GM23338 (cell line): Measurements from ENCODE around the gene PSMA5. TPM values are rescaled to one million over a fixed set of nuclear protein-coding genes. Genes with fewer than 3 reads are reported as not detected.

Source experiments
- ATAC-seq: fragments of 200-7000 bp; cut with Tn5 transposase; 3 replicates; pipeline ENCODE4 v1.9.1; 2020
- DNase-seq: peaks from one replicate; pipeline ENCODE4 v3.0.0-alpha.2; 2015; ENCODE audit warnings: low spot score
- H2AFZ ChIP-seq: fragments of 200-600 bp; sonication (generic); 2 replicates; pipeline ENCODE4 v1.8.0; 2016; ENCODE audit warnings: antibody characterized with exemption, mild to moderate bottlenecking, moderate library complexity
- H3F3A ChIP-seq: fragments of 200-600 bp; sonication (generic); replicated peaks from 2 replicates; pipeline ENCODE4 v1.8.0; 2017; ENCODE audit warnings: antibody characterized with exemption, mixed run types, low read depth
- H3K27ac ChIP-seq: fragments of 200-600 bp; sonication (generic); 2 replicates; pipeline ENCODE4 v1.6.1; 2016; ENCODE audit warnings: low read depth
- H3K27me3 ChIP-seq: fragments of 200-600 bp; sonication (generic); 2 replicates; pipeline ENCODE4 v1.8.0; 2016; ENCODE audit warnings: mild to moderate bottlenecking, mixed run types, moderate library complexity; ENCODE audit not compliant: insufficient read depth
- H3K36me3 ChIP-seq: fragments of 200-600 bp; sonication (generic); 2 replicates; pipeline ENCODE4 v1.8.0; 2016; ENCODE audit warnings: mild to moderate bottlenecking; ENCODE audit not compliant: insufficient read depth
- H3K4me1 ChIP-seq: fragments of 200-600 bp; sonication (generic); 2 replicates; pipeline ENCODE4 v1.8.0; 2016; ENCODE audit warnings: mild to moderate bottlenecking, moderate library complexity; ENCODE audit not compliant: insufficient read depth
- H3K4me2 ChIP-seq: fragments of 200-600 bp; sonication (generic); 2 replicates; pipeline ENCODE4 v1.7.1; 2017; ENCODE audit warnings: mixed run types
- H3K4me3 ChIP-seq: fragments of 200-600 bp; sonication (generic); 2 replicates; pipeline ENCODE4 v1.6.1; 2016; ENCODE audit warnings: mixed run types
- H3K79me2 ChIP-seq: fragments of 200-600 bp; sonication (generic); replicated peaks from 2 replicates; pipeline ENCODE4 v1.8.0; 2017; ENCODE audit warnings: mild to moderate bottlenecking; ENCODE audit not compliant: insufficient read depth
- H3K9me2 ChIP-seq: fragments of 200-600 bp; sonication (generic); 2 replicates; pipeline ENCODE4 v1.8.0; 2017; ENCODE audit not compliant: insufficient read depth
- H4K20me1 ChIP-seq: fragments of 200-600 bp; sonication (generic); replicated peaks from 2 replicates; pipeline ENCODE4 v1.8.0; 2017; ENCODE audit warnings: mild to moderate bottlenecking; ENCODE audit not compliant: insufficient read depth
- H3K27ac Mint-ChIP-seq: 2 replicates; pipeline ENCODE4 v1.8.0; 2020; ENCODE audit warnings: inconsistent platforms, mild to moderate bottlenecking, moderate library complexity, mixed read lengths
- H3K27me3 Mint-ChIP-seq: 3 replicates; pipeline ENCODE4 v1.8.0; 2022; ENCODE audit warnings: low read depth, mild to moderate bottlenecking, moderate library complexity, mixed read lengths, inconsistent platforms; ENCODE audit not compliant: insufficient read depth, poor library complexity
- H3K36me3 Mint-ChIP-seq: 3 replicates; pipeline ENCODE4 v1.8.0; 2021; ENCODE audit warnings: low read depth, mild to moderate bottlenecking, inconsistent platforms, moderate library complexity, mixed read lengths
- H3K4me1 Mint-ChIP-seq: 3 replicates; pipeline ENCODE4 v1.8.0; 2020; ENCODE audit warnings: mild to moderate bottlenecking, inconsistent platforms, mixed read lengths
- H3K4me3 Mint-ChIP-seq: 3 replicates; pipeline ENCODE4 v1.8.0; 2021; ENCODE audit warnings: moderate library complexity, mild to moderate bottlenecking, inconsistent platforms, mixed read lengths
- H3K9me3 Mint-ChIP-seq: 3 replicates; pipeline ENCODE4 v1.8.0; 2020; ENCODE audit warnings: moderate library complexity, mild to moderate bottlenecking, inconsistent platforms, mixed read lengths
- ETS1 ChIP-seq: IDR thresholded peaks from 2 replicates; pipeline ENCODE4 v1.6.1; 2016; ENCODE audit warnings: antibody characterized with exemption
- EZH2 ChIP-seq: fragments of 200-600 bp; sonication (generic); IDR thresholded peaks from one replicate; pipeline ENCODE4 v1.8.0; 2017; ENCODE audit warnings: antibody characterized with exemption, mild to moderate bottlenecking, low read depth; ENCODE audit not compliant: unreplicated experiment
- EZH2phosphoT487 ChIP-seq: fragments of 200-600 bp; sonication (generic); IDR thresholded peaks from one replicate; pipeline ENCODE4 v1.8.1; 2018; ENCODE audit warnings: antibody characterized with exemption; ENCODE audit not compliant: unreplicated experiment
- JUNB ChIP-seq: IDR thresholded peaks from one replicate; pipeline ENCODE4 v1.6.1; 2016; ENCODE audit warnings: antibody characterized with exemption; ENCODE audit not compliant: unreplicated experiment
- NANOG ChIP-seq: IDR thresholded peaks from 2 replicates; pipeline ENCODE4 v1.6.1; 2016; ENCODE audit warnings: antibody characterized with exemption, borderline replicate concordance
- ZNF114 ChIP-seq: fragments of 250-450 bp; sonication (Bioruptor Pico); IDR thresholded peaks from 2 replicates; pipeline ENCODE4 v1.5.0; 2020; ENCODE audit warnings: mild to moderate bottlenecking, moderate library complexity
- polyA plus RNA-seq: library from polyadenylated mRNA; unstranded; fragments of >200 nt; fragmentation: Nextera tagmentation; extraction: Ambion mirVana; gene quantifications from 2 replicates; pipeline ENCODE4 v1.2.1, GENCODE V29; 2016
- total RNA-seq: library from RNA; depleted of rRNA; stranded (reverse); fragments of >200 nt; shearing (Covaris generic); gene quantifications from 2 replicates; pipeline ENCODE4 v1.2.3, GENCODE V29; 2014
- TF ChIP-seq, protein P1 (sequence below): fragments of 250-450 bp; sonication (Bioruptor Pico); IDR thresholded peaks from 2 replicates; pipeline ENCODE4 v1.5.0; 2020; ENCODE audit warnings: mild to moderate bottlenecking, moderate library complexity
- TF ChIP-seq, protein P2 (sequence below): IDR thresholded peaks from one replicate; pipeline ENCODE4 v1.6.1; 2018; ENCODE audit warnings: antibody characterized with exemption; ENCODE audit not compliant: unreplicated experiment

PSMA5 gene
- total and polyA plus RNA-seq, 2 experiments from 2014 or later: 104 to 126 TPM

GRCh38 chr1:109350655-109351054 is 75.6 kb downstream of the PSMA5 start:
- no peak for ATAC-seq
- peaks cover 5% of the 10 kb centered on the region; the same call in 2 of the 3 replicates for H3K4me1 Mint-ChIP-seq

More at GRCh38 chr1:109350655-109351054, 75.6 kb downstream of the PSMA5 start:
- Mint-ChIP-seq H3K9me3 (no peaks in the 10 kb centered on the region), H3K4me3 (no peak overlapping the region), H3K36me3 (peaks cover 38% of the 10 kb centered on the region), H3K27ac (no peak overlapping the region), H3K27me3 (peaks cover 4% of the 10 kb centered on the region)
- Histone ChIP-seq H3K36me3 (peaks cover 3% of the 10 kb centered on the region; the same call in 1 of the 2 replicates), H3K4me2 (no peak overlapping the region), H3K27ac (no peak overlapping the region), H3K79me2 (no peaks in the 10 kb centered on the region), H3K9me2 (no peaks in the 10 kb centered on the region), H3F3A (no peaks in the 10 kb centered on the region), H3K4me1 (no peaks in the 10 kb centered on the region), H3K27me3 (no peaks in the 10 kb centered on the region), H4K20me1 (no peaks in the 10 kb centered on the region), H2AFZ (no peak overlapping the region), H3K4me3 (no peak overlapping the region)
- DNase-seq: no peak
- TF ChIP-seq ZNF114 (CRISPR knock-in tag): no peak
- TF ChIP-seq, protein P1, sequence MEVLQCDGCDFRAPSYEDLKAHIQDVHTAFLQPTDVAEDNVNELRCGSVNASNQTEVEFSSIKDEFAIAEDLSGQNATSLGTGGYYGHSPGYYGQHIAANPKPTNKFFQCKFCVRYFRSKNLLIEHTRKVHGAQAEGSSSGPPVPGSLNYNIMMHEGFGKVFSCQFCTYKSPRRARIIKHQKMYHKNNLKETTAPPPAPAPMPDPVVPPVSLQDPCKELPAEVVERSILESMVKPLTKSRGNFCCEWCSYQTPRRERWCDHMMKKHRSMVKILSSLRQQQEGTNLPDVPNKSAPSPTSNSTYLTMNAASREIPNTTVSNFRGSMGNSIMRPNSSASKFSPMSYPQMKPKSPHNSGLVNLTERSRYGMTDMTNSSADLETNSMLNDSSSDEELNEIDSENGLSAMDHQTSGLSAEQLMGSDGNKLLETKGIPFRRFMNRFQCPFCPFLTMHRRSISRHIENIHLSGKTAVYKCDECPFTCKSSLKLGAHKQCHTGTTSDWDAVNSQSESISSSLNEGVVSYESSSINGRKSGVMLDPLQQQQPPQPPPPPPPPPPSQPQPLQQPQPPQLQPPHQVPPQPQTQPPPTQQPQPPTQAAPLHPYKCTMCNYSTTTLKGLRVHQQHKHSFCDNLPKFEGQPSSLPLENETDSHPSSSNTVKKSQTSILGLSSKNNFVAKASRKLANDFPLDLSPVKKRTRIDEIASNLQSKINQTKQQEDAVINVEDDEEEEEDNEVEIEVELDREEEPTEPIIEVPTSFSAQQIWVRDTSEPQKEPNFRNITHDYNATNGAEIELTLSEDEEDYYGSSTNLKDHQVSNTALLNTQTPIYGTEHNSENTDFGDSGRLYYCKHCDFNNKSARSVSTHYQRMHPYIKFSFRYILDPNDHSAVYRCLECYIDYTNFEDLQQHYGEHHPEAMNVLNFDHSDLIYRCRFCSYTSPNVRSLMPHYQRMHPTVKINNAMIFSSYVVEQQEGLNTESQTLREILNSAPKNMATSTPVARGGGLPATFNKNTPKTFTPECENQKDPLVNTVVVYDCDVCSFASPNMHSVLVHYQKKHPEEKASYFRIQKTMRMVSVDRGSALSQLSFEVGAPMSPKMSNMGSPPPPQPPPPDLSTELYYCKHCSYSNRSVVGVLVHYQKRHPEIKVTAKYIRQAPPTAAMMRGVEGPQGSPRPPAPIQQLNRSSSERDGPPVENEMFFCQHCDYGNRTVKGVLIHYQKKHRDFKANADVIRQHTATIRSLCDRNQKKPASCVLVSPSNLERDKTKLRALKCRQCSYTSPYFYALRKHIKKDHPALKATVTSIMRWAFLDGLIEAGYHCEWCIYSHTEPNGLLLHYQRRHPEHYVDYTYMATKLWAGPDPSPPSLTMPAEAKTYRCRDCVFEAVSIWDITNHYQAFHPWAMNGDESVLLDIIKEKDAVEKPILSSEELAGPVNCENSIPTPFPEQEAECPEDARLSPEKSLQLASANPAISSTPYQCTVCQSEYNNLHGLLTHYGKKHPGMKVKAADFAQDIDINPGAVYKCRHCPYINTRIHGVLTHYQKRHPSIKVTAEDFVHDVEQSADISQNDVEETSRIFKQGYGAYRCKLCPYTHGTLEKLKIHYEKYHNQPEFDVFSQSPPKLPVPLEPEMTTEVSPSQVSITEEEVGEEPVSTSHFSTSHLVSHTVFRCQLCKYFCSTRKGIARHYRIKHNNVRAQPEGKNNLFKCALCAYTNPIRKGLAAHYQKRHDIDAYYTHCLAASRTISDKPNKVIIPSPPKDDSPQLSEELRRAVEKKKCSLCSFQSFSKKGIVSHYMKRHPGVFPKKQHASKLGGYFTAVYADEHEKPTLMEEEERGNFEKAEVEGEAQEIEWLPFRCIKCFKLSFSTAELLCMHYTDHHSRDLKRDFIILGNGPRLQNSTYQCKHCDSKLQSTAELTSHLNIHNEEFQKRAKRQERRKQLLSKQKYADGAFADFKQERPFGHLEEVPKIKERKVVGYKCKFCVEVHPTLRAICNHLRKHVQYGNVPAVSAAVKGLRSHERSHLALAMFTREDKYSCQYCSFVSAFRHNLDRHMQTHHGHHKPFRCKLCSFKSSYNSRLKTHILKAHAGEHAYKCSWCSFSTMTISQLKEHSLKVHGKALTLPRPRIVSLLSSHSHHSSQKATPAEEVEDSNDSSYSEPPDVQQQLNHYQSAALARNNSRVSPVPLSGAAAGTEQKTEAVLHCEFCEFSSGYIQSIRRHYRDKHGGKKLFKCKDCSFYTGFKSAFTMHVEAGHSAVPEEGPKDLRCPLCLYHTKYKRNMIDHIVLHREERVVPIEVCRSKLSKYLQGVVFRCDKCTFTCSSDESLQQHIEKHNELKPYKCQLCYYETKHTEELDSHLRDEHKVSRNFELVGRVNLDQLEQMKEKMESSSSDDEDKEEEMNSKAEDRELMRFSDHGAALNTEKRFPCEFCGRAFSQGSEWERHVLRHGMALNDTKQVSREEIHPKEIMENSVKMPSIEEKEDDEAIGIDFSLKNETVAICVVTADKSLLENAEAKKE (CRISPR knock-in tag): no peak
- TF ChIP-seq, protein P2, sequence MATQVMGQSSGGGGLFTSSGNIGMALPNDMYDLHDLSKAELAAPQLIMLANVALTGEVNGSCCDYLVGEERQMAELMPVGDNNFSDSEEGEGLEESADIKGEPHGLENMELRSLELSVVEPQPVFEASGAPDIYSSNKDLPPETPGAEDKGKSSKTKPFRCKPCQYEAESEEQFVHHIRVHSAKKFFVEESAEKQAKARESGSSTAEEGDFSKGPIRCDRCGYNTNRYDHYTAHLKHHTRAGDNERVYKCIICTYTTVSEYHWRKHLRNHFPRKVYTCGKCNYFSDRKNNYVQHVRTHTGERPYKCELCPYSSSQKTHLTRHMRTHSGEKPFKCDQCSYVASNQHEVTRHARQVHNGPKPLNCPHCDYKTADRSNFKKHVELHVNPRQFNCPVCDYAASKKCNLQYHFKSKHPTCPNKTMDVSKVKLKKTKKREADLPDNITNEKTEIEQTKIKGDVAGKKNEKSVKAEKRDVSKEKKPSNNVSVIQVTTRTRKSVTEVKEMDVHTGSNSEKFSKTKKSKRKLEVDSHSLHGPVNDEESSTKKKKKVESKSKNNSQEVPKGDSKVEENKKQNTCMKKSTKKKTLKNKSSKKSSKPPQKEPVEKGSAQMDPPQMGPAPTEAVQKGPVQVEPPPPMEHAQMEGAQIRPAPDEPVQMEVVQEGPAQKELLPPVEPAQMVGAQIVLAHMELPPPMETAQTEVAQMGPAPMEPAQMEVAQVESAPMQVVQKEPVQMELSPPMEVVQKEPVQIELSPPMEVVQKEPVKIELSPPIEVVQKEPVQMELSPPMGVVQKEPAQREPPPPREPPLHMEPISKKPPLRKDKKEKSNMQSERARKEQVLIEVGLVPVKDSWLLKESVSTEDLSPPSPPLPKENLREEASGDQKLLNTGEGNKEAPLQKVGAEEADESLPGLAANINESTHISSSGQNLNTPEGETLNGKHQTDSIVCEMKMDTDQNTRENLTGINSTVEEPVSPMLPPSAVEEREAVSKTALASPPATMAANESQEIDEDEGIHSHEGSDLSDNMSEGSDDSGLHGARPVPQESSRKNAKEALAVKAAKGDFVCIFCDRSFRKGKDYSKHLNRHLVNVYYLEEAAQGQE: no peak
- TF ChIP-seq EZH2phosphoT487: no peak
- TF ChIP-seq EZH2: no peak
- no peak for TF ChIP-seq NANOG
- TF ChIP-seq ETS1: no peak
- TF ChIP-seq JUNB: no peak
